K562 (cell line): ENCODE results near the gene ACTG2. TPM values are rescaled to one million over a fixed set of nuclear protein-coding genes. Genes with fewer than 3 reads are reported as not detected.
A peak's percentile ranks its signal among the peaks of the same experiment; 100 is the strongest.

Source experiments
- ATAC-seq: fragments of 200-7000 bp; cut with Tn5 transposase; 3 replicates; pipeline ENCODE4 v1.9.1; 2020; ENCODE audit warnings: moderate library complexity
- BruUV-seq: library from RNA; stranded (reverse); fragments of 400-500 nt; replicated peaks from 2 replicates; lab custom pipeline; 2021; lab: Mats Ljungman, UMichigan
- CTCF ChIA-PET: fragments of 300-600 bp; formaldehyde crosslinking; extraction: SDS; loops from one replicate; lab custom pipeline; 2021; ENCODE audit warnings: low intra/inter-chr PET ratio; lab: Yijun Ruan, JAX
- POLR2A ChIA-PET: fragments of 300-600, 350-650 bp; sonication (Branson Sonifier 250); formaldehyde crosslinking; extraction: SDS; loops from one replicate; lab custom pipeline; 2021; ENCODE audit warnings: antibody characterized with exemption, inconsistent platforms; lab: Yijun Ruan, JAX
- DNase-seq, 4 experiments: peaks; one replicate each; pipeline versions ENCODE4 v3.0.0 to v3.0.0-alpha.2; 2011 to 2018; ENCODE audit warnings: low spot score in 3 of 4, mixed read lengths in 3 of 4; ENCODE audit errors: extremely low read depth in 1 of 4
- FAIRE-seq: peaks from 2 replicates; lab custom pipeline; 2011; peaks lifted over from hg19 to GRCh38; lab: Jason Lieb, UNC
- H2AFZ ChIP-seq: 2 replicates; pipeline ENCODE4 v1.6.0; 2011; ENCODE audit warnings: low read depth, low read length, control low read depth, inconsistent platforms
- H3K27ac ChIP-seq: fragments of 200-600 bp; 3 replicates; pipeline ENCODE4 v1.8.0; 2011; ENCODE audit warnings: low read depth, mild to moderate bottlenecking, control low read depth, inconsistent platforms, low read length, moderate library complexity, mixed read lengths; ENCODE audit errors: extremely low read depth
- H3K27me3 ChIP-seq, 2 experiments: fragments of 300-600 bp in 1 of 2; 2 replicates in 1 of 2; 3 replicates in 1 of 2; pipeline versions ENCODE4 v1.6.0 to v1.8.0; 2011; ENCODE audit warnings: inconsistent platforms in 2 of 2, low read length in 2 of 2, mild to moderate bottlenecking in 1 of 2, mixed read lengths in 1 of 2, moderate library complexity in 1 of 2; ENCODE audit not compliant: control insufficient read depth in 2 of 2, insufficient read depth in 2 of 2
- H3K36me3 ChIP-seq: fragments of 300-600 bp; 3 replicates; pipeline ENCODE4 v1.8.0; 2011; ENCODE audit warnings: mild to moderate bottlenecking, low read length, inconsistent platforms; ENCODE audit not compliant: control insufficient read depth, insufficient read depth
- H3K4me1 ChIP-seq, 2 experiments: fragments of 200-600 bp in 1 of 2; replicated peaks in 1 of 2; 2 replicates in 1 of 2; 3 replicates in 1 of 2; pipeline versions ENCODE4 v1.5.1 to v1.8.0; 2011; ENCODE audit warnings: inconsistent platforms in 2 of 2, low read length in 2 of 2, mild to moderate bottlenecking in 1 of 2, mixed read lengths in 1 of 2, moderate library complexity in 1 of 2; ENCODE audit not compliant: control insufficient read depth in 2 of 2, insufficient read depth in 2 of 2
- H3K4me2 ChIP-seq: 2 replicates; pipeline ENCODE4 v1.6.1; 2011; ENCODE audit warnings: low read length, control low read depth, inconsistent platforms, mixed read lengths; ENCODE audit not compliant: insufficient read depth
- H3K4me3 ChIP-seq: fragments of 200-600 bp; sonication (generic), shearing (Covaris generic); 2 replicates; pipeline ENCODE4 v1.5.1; 2016; ENCODE audit warnings: control low read depth, inconsistent platforms
- H3K79me2 ChIP-seq: fragments of 200-600 bp; 3 replicates; pipeline ENCODE4 v1.8.0; 2011; ENCODE audit warnings: low read length, inconsistent platforms; ENCODE audit not compliant: control insufficient read depth, insufficient read depth
- H3K9ac ChIP-seq, 2 experiments: 2 replicates each; pipeline versions ENCODE4 v1.6.0 to v1.6.1; 2011; ENCODE audit warnings: low read depth in 2 of 2, low read length in 2 of 2, control low read depth in 1 of 2, inconsistent platforms in 1 of 2, mild to moderate bottlenecking in 1 of 2, mixed read lengths in 1 of 2; ENCODE audit not compliant: insufficient read depth in 1 of 2
- H3K9me1 ChIP-seq: one replicate; pipeline ENCODE4 v1.6.0; 2011; ENCODE audit warnings: inconsistent platforms, mild to moderate bottlenecking, low read length, moderate library complexity; ENCODE audit not compliant: control insufficient read depth, insufficient read depth
- H3K9me3 ChIP-seq: replicated peaks from 2 replicates; pipeline ENCODE4 v1.5.1; 2011; ENCODE audit warnings: low read depth, low read length, inconsistent platforms; ENCODE audit not compliant: control insufficient read depth, insufficient read depth
- H4K20me1 ChIP-seq: replicated peaks from 2 replicates; pipeline ENCODE4 v1.6.1; 2011; ENCODE audit warnings: low read length, inconsistent platforms, mixed read lengths; ENCODE audit not compliant: control insufficient read depth, insufficient read depth
- BCOR ChIP-seq: fragments of 450-650 bp; IDR thresholded peaks from 2 replicates; pipeline ENCODE4 v1.6.1; 2016
- CBX2 ChIP-seq: fragments of 200-600 bp; sonication (generic); IDR thresholded peaks from one replicate; pipeline ENCODE4 v1.6.1; 2012; ENCODE audit warnings: mild to moderate bottlenecking, low read length, inconsistent platforms; ENCODE audit not compliant: insufficient read depth, poor library complexity, severe bottlenecking
- ETS1 ChIP-seq: conservative IDR thresholded peaks from 2 replicates; pipeline ENCODE4 v1.6.1; 2011; ENCODE audit warnings: low read depth, mild to moderate bottlenecking, low read length; ENCODE audit not compliant: control insufficient read depth
- GATA2 ChIP-seq: sonication (generic); formaldehyde crosslinking; IDR thresholded peaks from 2 replicates; pipeline ENCODE4 v1.4.0; 2020; ENCODE audit warnings: mild to moderate bottlenecking, missing genetic modification reagents
- PCBP1 ChIP-seq: fragments of 200-400 bp; formaldehyde crosslinking; IDR thresholded peaks from 2 replicates; pipeline ENCODE4 v1.6.1; 2018; ENCODE audit warnings: mild to moderate bottlenecking, low read depth, low read length; ENCODE audit not compliant: poor library complexity, severe bottlenecking
- RBM25 ChIP-seq: fragments of 200-400 bp; formaldehyde crosslinking; IDR thresholded peaks from 2 replicates; pipeline ENCODE4 v1.6.1; 2018; ENCODE audit warnings: low read length, low read depth, moderate library complexity; ENCODE audit not compliant: severe bottlenecking
- RFX5 ChIP-seq: IDR thresholded peaks from 2 replicates; pipeline ENCODE4 v1.6.1; 2011; ENCODE audit warnings: low read depth, mild to moderate bottlenecking, improper control_type of control experiment, low read length
- RFX7 ChIP-seq: fragments of 250-450 bp; sonication (Bioruptor Pico); IDR thresholded peaks from 2 replicates; pipeline ENCODE4 v1.5.1; 2021; ENCODE audit warnings: mild to moderate bottlenecking
- RHOXF2B ChIP-seq: fragments of 250-450 bp; sonication (Bioruptor Pico); conservative IDR thresholded peaks from 2 replicates; pipeline ENCODE4 v1.5.1; 2021
- SMAD4 ChIP-seq: fragments of 250-450 bp; sonication (Bioruptor Pico); conservative IDR thresholded peaks from 2 replicates; pipeline ENCODE4 v1.8.0; 2021; ENCODE audit warnings: inconsistent platforms, mild to moderate bottlenecking, moderate library complexity
- SOX6 ChIP-seq: fragments of 450-650 bp; IDR thresholded peaks from 2 replicates; pipeline ENCODE4 v1.6.1; 2014; ENCODE audit warnings: mild to moderate bottlenecking
- TGIF2 ChIP-seq: sonication (generic); formaldehyde crosslinking; IDR thresholded peaks from 2 replicates; pipeline ENCODE4 v1.8.1; 2022; ENCODE audit warnings: mild to moderate bottlenecking, missing genetic modification reagents, moderate library complexity
- ZFP36 ChIP-seq: fragments of 150-350 bp; IDR thresholded peaks from 2 replicates; pipeline ENCODE4 v1.6.1; 2018; ENCODE audit warnings: low read length, low read depth; ENCODE audit not compliant: partially characterized antibody
- ZNF324 ChIP-seq: fragments of 250-450 bp; sonication (Bioruptor Pico); IDR thresholded peaks from 2 replicates; pipeline ENCODE4 v1.4.0; 2020; ENCODE audit warnings: mild to moderate bottlenecking
- ZNF436 ChIP-seq: fragments of 250-450, 450-650 bp; sonication (Bioruptor Pico); formaldehyde crosslinking; IDR thresholded peaks from 2 replicates; pipeline ENCODE4 v1.7.0; 2020; ENCODE audit warnings: mild to moderate bottlenecking
- ZNF655 ChIP-seq: fragments of 250-450 bp; sonication (Bioruptor Pico); IDR thresholded peaks from 2 replicates; pipeline ENCODE4 v1.5.0; 2021
- ZNF76 ChIP-seq: fragments of 250-450 bp; sonication (Bioruptor Pico); IDR thresholded peaks from 2 replicates; pipeline ENCODE4 v1.4.0; 2020; ENCODE audit warnings: mild to moderate bottlenecking, moderate library complexity, borderline replicate concordance
- WGBS: fragments of 100-300 bp; shearing (Covaris generic); methylation state at CpG from one replicate; pipeline ENCODE4 v1.1.6; 2016; ENCODE audit warnings: low coverage, mixed read lengths; ENCODE audit not compliant: insufficient coverage; ENCODE audit errors: missing lambda C conversion rate; 5-methylcytosine and 5-hydroxymethylcytosine counted together
- in situ Hi-C: fragments of 300-500 bp; cut with MboI; formaldehyde crosslinking; loops from 4 replicates; pipeline ENCODE4 v1.15.0; 2018; ENCODE audit warnings: inconsistent platforms, mixed read lengths
- intact Hi-C: fragments of 100-400 bp; cut with micrococcal nuclease; formaldehyde crosslinking; loops from 2 replicates; pipeline ENCODE4 v1.14.2; 2022
- polyA plus RNA-seq, 8 experiments: library from polyadenylated mRNA; depleted of rRNA in 4 of 8; stranded (reverse) in 5 of 8; unstranded in 3 of 8; fragments of >200 nt; fragmentation: Nextera tagmentation in 2 of 8; fragmentation: Illumina TruSeq in 1 of 8; extraction: Ambion mirVana in 2 of 8; extraction: Trizol in 1 of 8; gene quantifications; 2 replicates each; pipeline versions ENCODE4 v1.2.1 to v1.2.3, GENCODE V29; 2011 to 2014; ENCODE audit warnings: inconsistent platforms in 1 of 8, missing spikeins in 1 of 8
- total RNA-seq, 7 experiments: library from RNA; depleted of rRNA in 6 of 7; stranded (reverse); fragments of >200 nt in 6 of 7; fragmentation: Illumina TruSeq in 2 of 7; extraction: Trizol in 2 of 7; gene quantifications; 2 replicates each; pipeline versions ENCODE4 v1.2.1 to v1.2.3, GENCODE V29; 2011 to 2021; ENCODE audit warnings: low replicate concordance in 1 of 7

ACTG2 gene
- total and polyA plus RNA-seq, 9 of the 15 experiments (the other 6 are each of a cell fraction or from before 2014, with no cell fraction given), result 0.06 to 0.60 TPM; not detected in 7

GRCh38 chr2:73894475-73894850 is 1.7 kb downstream of the ACTG2 start:
- intact Hi-C loops, result no loop called here
- H3K27me3 ChIP-seq, result no peaks in the 10 kb centered on the region; a peak in 1 of 5 replicates

DNA sequence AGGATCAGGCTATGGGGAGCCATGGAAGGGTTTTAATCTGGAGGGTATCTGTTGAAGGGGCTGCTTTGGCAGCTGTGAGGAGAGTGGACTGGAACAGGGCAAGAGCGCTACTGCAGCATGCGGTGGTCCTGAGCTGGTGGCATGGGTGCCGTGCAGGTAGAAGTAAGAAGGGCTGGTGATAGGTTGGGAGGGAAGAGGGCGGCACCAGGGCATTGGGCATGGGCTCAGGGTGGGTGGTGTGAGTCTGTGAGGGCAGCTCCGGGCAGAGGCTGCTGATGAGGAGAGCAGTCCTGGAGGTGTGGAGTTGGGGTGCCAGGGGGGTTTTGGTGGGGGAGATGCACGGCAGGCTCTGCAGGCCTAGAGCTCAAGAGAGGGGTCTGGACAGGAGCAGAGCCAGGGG is 2.1 kb downstream of the ACTG2 start:
- WGBS, result 53% methylated on average over 6 of the region's 6 CpGs
- Histone ChIP-seq H3K36me3 (no peaks in the 10 kb centered on the region), H3K9ac (no peak overlapping the region), H3K4me3 (no peak overlapping the region), H3K9me1 (no peaks in the 10 kb centered on the region), H2AFZ (no peak overlapping the region), H3K4me1 (peaks cover 0 to 10% of the 10 kb centered on the region in 2 experiments; a peak in 1 of 5 replicates), H4K20me1 (no peaks in the 10 kb centered on the region), H3K27ac (no peak overlapping the region), H3K27me3 (no peaks in the 10 kb centered on the region; a peak in 1 of 5 replicates), H3K4me2 (no peak overlapping the region), H3K9me3 (no peaks in the 10 kb centered on the region; the same call in 1 of the 2 replicates), H3K79me2 (no peaks in the 10 kb centered on the region)
- CTCF ChIA-PET, result no interaction called here
- FAIRE-seq, result no peak
- POLR2A ChIA-PET, result interaction anchor here (1.2 kb wide), 1 partner anchor 93 kb away, joined by 3 read pairs; no protein-coding TSS in a partner anchor
- ATAC-seq, result no peak
- intact Hi-C loops (no loop called here), in situ Hi-C loops (no loop called here)
- no TSS peak for BruUV-seq
- no peak for DNase-seq
- TF ChIP-seq GATA2, result no peak
- no peak for TF ChIP-seq RFX5
- no peak for TF ChIP-seq TGIF2
- TF ChIP-seq CBX2, result no peak
- TF ChIP-seq SOX6, result no peak
- no peak for TF ChIP-seq ETS1
- TF ChIP-seq ZNF655 (CRISPR knock-in tag), result no peak
- no peak for TF ChIP-seq PCBP1
- no peak for TF ChIP-seq SMAD4 (CRISPR knock-in tag)
- TF ChIP-seq ZNF324, result no peak
- no peak for TF ChIP-seq ZNF76

More at GRCh38 chr2:73894475-73894850, 1.7 kb downstream of the ACTG2 start:
- H3K9ac ChIP-seq, result no peak overlapping the region
- no peaks in the 10 kb centered on the region for H3K36me3 ChIP-seq
- H3K9me3 ChIP-seq, result no peaks in the 10 kb centered on the region; the same call in 1 of the 2 replicates
- no peak for DNase-seq
- ATAC-seq, result no peak
- no peak overlapping the region for H3K27ac ChIP-seq
- no peak overlapping the region for H2AFZ ChIP-seq
- H4K20me1 ChIP-seq, result no peaks in the 10 kb centered on the region
- WGBS, result 28% methylated on average over 2 of the region's 2 CpGs
- no peaks in the 10 kb centered on the region for H3K9me1 ChIP-seq
- no TSS peak for BruUV-seq
- POLR2A ChIA-PET, result interaction anchor here (0.7 to 1.2 kb wide), 2 partner anchors 93 to 661 kb away, joined by 3 read pairs; partner anchors contain the start of gene PRADC1
- no peak for FAIRE-seq
- H3K79me2 ChIP-seq, result no peaks in the 10 kb centered on the region
- CTCF ChIA-PET, result no interaction called here
- TF ChIP-seq ZNF436 (CRISPR knock-in tag) (peak; percentile 63; the same call in 1 of the 2 replicates), BCOR (peak; percentile 54), ZFP36 (peak; percentile 98), RHOXF2B (no peak), RFX7 (CRISPR knock-in tag) (no peak), RBM25 (peak; percentile 74)
- in situ Hi-C loops, result no loop called here
- H3K4me2 ChIP-seq, result no peak overlapping the region
- H3K4me1 ChIP-seq, result peaks cover 0 to 10% of the 10 kb centered on the region in 2 experiments; a peak in 1 of 5 replicates
- H3K4me3 ChIP-seq, result no peak overlapping the region
